ENCODE measurements around the gene BYSL.

The BYSL gene

DNA sequence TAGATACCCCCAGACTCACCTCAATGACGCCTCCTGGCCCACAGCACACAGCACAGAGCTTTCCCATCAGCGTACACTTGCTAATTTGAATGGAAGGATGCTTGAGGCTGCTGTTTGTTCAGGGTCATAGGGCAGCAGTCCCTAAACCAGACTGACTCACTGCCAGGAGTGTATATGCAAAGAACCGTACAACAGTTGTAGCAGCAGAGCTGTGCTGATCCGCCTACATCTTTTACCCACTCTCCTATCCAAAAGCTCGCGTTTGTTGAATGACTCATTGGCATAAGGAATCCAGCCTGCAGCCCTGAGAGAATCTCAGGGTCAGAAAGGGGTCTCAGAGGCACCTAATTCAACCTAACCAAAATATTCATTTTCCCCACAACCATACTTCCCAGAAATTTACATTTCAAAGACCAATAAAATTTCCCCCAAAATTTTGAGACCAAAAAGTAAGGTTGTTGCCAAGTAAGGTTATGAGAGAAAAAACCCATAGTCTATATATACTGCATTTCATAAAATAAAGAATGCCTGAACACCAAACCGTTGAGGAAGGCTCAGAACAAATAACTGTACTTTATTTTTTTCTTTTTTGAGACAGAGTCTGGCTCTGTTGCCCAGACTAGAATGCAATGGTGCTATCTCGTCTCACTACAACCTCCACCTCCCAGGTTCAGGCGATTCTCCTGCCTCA is 55.6 kb downstream of the BYSL start:
- peak; percentile 43 to 57 for DNase-seq
